Measurements from ENCODE around the gene TCERG1L.

DNA sequence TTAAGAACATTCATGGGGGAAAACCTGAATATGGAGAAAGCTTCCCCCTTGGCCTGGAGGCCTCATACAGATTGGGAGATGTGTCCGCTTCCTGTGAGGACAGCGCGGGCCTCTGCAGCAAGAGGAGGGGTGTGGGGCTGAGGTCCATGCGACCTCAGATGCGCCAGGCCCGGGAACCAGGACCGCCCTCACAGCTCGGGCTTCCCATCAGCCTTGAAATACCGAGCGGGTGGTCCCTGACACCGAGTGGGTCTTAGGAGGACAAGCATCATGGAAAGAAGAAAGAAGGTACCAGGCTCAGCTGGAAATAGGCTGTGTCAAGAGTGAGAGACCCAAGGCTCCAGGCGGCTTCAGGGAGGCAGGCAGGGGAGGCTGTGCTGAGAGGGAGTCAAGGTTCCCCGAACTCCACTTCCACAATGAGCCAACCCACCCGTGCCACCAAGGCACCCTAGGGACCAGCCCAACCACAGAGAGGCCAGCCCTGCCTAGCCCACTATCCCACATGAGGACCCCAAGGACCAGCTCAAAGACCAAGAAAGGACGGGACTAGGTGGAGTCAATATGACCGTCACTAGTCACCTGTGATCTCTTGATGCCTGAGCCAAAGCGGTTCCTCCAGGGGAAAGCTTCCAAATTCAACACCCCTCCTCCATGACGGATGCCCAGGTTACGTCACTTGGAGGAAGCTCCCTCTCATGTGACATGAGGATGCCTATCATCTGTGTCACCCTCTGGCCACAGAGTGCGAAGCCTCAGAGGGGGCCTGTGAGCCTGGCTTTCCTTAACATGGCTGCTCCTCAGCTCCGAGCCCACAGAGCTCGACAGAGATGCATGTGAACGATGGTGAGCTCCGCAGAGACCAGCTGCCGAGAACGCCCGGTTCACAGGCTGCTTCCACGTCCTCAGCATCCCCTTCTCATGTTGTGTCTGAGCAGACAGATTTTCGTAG lies 103.7 kb downstream of the TCERG1L start:
- no peak for TF ChIP-seq POLR2A (IDR thresholded peaks at IDR 0.05)
- TF ChIP-seq POLR2AphosphoS5 (IDR thresholded peaks at IDR 0.05), result no peak
